A172 (cell line): Measurements from ENCODE around the gene LECT2. TPM values are rescaled to one million over a fixed set of nuclear protein-coding genes. Genes with fewer than 3 reads are reported as not detected.

Experiments
- DNase-seq: peaks from one replicate; pipeline ENCODE4 v3.0.0-alpha.2; 2015; ENCODE audit warnings: low spot score
- total RNA-seq: library from RNA; depleted of rRNA; stranded (reverse); fragments of >200 nt; shearing (Covaris generic); gene quantifications from 2 replicates; pipeline ENCODE4 v1.2.3, GENCODE V29; 2014; rRNA removed

The LECT2 gene
- not detected in 2 replicates for total RNA-seq

- DNase-seq, result no peak
Measured at GRCh38 chr5:135954899-135955298, at the start of gene LECT2. Gene LECT2, minus strand, starts transcription at chr5:135954983. Its CDS starts 150 bp downstream, at chr5:135954833.

DNA sequence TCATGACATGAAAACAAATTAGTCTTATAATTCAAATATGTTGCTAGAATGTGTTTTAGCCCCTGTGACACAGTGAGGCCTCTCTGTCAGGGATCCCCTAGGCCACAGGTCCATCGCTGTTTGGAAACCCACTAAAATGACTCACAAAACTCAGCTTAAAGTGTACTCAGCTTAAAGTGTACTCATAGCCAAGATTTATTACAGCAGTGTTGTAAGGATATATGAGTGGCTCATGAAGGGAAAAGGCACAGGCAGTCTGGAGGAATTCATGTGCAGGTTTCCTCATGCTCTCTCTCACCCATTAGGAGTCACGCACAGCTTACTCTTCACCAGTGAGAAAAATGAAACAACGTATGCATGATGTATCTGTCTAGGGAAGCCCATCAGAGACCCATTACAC, 49.7 kb upstream of the LECT2 start:
- DNase-seq, result peak; percentile 77

- no peak for DNase-seq
Measured at GRCh38 chr5:136001466-136001981, 46.7 kb upstream of the LECT2 start.

- DNase-seq, result no peak
Measured at GRCh38 chr5:136000932-136001331, 46.1 kb upstream of the LECT2 start.

GRCh38 chr5:136000147-136000546, 45.4 kb upstream of the LECT2 start:
- no peak for DNase-seq

DNA sequence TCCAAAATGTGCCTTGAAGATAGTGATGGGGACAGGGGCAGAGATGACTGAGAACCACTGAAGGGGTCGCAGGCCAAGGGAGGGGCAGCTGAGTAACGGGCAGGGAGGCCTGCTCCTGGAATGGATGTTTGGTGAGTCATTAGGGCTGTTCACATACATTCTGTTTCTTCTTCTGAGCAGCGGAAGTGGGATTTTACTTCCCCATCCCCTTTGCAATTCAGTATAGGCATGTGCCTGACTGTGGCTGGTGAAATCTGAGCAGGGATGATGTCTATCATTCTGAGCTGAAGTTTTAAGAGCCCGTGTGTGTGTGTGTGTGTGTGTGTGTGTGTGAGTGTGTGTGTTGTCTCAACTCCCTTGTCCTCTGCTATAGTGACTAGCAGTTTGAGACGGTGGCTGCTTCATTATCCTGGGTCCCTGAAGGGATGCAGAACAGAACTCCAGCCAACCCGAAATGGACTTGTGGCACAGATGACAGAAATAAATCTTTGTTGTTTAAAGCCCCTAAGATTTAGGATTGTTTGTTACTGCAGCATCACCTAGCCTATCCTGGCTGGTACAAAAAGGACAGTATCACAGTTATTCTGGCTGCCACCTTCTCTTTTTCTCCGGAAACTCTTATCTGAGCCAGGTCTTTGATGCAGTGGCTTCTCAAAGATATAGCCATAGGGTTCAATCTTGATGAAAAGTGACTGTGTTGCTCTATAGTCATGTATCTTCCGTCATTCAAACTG, 44.8 kb upstream of the LECT2 start:
- DNase-seq, result peak; percentile 86

DNA sequence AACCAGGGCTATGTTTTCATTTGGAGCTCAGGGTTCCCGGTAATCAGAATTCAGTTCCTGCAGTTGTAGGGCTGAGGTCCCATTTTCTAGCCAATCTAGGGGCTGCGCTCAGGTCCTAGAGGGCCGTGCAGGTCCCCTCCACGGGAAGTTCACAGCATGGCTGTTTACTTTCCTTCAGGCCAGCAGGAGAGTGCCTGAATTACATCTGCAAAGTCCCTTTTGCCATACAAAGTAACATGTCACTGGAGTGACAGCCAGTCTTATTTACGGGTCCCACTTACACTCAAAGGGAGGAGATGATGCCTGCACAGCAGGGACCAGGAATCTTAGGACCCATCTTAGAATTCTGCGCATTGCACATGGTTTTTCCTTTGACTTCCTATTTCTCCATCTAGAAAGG, 44.1 kb upstream of the LECT2 start:
- no peak for DNase-seq

- no peak for DNase-seq
Measured at GRCh38 chr5:135997673-135998335, 43.0 kb upstream of the LECT2 start.

- DNase-seq, result peak; percentile 74
Measured at GRCh38 chr5:135996611-135997010, 41.8 kb upstream of the LECT2 start.

GRCh38 chr5:135995976-135996375, 41.2 kb upstream of the LECT2 start:
- DNase-seq, result no peak

DNA sequence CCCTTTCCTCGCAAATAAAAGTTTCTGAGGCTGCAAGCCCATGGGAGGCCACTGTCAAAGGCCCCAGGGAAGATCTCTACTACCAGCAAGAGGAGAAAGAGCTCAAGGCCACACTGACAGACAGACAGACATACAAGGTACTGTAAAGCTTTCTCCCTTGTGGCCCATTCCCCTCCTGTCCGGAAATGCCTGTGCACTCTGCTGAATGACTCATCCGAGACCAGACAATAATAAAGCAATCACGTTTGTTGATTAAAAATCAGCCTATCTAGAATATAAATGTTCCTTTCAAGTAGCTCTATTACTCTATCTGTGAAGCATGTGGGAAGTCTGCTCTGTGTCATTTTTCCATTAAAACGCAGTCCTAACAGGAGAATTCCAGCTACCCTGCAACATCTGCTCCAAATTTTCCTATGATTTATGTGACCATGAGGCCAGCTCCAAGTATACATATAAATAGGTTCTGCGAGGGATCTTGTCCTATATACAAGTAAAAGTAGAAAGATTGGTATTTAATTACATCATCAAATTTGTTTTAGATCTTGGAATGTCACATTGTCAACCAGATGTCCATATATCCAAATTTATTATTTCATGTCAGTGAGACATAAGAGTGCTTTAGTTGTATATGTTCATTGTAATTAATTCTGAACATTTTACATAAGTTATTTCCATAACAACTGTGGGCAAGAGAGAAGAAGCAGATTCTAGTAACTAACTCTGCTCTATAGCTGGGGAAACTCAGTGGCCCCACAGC, 39.3 kb upstream of the LECT2 start:
- DNase-seq, result peak; percentile 81

DNA sequence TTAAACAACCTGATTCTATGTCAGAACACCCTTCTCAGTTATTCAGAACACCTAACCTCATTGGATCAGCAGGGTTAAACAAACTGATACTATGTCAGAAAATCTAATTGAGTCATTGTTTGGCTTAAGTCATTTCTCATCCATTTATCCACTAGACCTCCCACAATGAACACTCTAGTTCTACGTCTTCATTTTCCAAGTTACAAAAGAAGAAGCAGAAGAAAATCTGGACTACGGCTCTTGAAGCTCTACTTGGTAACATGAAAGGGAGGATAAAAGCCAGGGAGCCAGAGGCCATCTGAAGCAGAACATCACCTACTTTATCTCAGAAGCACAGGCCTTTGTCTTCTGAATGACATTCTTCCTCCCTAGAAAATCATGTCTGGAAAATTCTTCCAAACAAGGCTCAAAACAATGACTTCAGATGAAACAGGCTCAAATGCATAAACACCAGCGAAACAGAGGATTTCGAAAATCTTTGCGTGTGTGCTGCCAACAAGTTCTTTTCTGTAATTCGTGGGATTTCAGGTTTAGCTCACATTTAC, 38.6 kb upstream of the LECT2 start:
- no peak for DNase-seq

- DNase-seq, result no peak
Measured at GRCh38 chr5:135991429-135991828, 36.6 kb upstream of the LECT2 start.

GRCh38 chr5:135990528-135991255, 35.9 kb upstream of the LECT2 start:
- DNase-seq, result no peak

GRCh38 chr5:135989686-135990085, 34.9 kb upstream of the LECT2 start:
- no peak for DNase-seq

DNA sequence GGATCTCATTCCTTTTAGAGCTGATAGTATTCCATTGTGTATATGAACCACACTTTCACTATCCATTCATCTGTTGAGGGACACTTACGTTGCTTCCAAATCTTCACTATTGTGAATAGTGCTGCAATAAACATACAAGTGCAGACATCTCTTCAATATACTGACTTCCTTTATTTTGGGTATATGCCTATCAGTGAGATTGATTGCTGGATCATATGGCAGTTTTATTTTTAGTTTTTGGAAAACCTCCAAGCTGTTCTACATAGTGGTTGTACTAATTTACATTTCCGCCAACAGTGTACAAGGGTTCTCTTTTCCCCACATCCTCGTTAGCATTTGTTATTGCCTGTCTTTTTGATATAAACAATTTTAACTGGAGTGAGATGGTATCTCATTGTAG, 33.8 kb upstream of the LECT2 start:
- DNase-seq, result no peak

DNA sequence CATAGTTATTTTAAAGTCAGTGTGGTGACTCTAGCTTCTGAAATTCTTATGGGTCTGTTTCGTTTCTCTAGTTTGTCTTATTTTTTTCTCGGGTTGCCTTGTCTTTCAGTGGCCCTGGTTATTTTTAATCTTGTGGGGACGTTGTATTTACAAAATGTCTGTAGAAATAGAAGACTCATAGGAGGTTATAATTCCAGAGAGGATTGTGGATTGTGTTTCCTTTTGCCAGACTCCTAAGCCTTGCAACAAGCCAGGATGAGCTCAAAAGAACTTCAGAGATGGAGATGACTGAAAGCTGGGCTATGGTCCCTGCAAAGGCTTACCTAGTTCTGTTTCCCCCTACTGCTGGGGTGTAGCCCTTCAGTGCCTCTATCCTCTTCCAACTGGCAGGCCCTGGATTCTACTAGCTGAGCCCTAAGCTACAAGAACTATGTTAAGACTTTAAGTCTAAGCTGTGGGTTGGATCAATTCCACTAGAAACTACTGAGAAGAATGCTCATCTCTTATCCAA, 32.2 kb upstream of the LECT2 start:
- no peak for DNase-seq

- DNase-seq, result no peak
Measured at GRCh38 chr5:135986401-135986800, 31.6 kb upstream of the LECT2 start.

GRCh38 chr5:135985951-135986350, 31.2 kb upstream of the LECT2 start:
- DNase-seq, result no peak

GRCh38 chr5:135980620-135981019, 25.8 kb upstream of the LECT2 start:
- no peak for DNase-seq

- DNase-seq, result no peak
Measured at GRCh38 chr5:135979510-135979909, 24.7 kb upstream of the LECT2 start.
